SJSA1 (cell line): ENCODE data around the gene PABPN1L. TPM values are rescaled to one million over a fixed set of nuclear protein-coding genes. Genes with fewer than 3 reads are reported as not detected.

Source experiments
- DNase-seq, 2 experiments: peaks; one replicate each; pipeline ENCODE4 v3.0.0-alpha.2; 2015 to 2020; ENCODE audit warnings: low spot score in 2 of 2, low read depth in 1 of 2
- H3K27ac ChIP-seq: fragments of 250-450 bp; sonication (Bioruptor Pico); 2 replicates; pipeline ENCODE4 v1.5.1; 2020; ENCODE audit warnings: mild to moderate bottlenecking, moderate library complexity
- H3K27me3 ChIP-seq: fragments of 250-450 bp; sonication (Bioruptor Pico); replicated peaks from 2 replicates; pipeline ENCODE4 v1.5.1; 2020; ENCODE audit warnings: mild to moderate bottlenecking, moderate library complexity
- H3K36me3 ChIP-seq: fragments of 250-450 bp; sonication (Bioruptor Pico); 2 replicates; pipeline ENCODE4 v1.5.1; 2020; ENCODE audit warnings: mild to moderate bottlenecking
- H3K4me1 ChIP-seq: fragments of 250-450 bp; sonication (Bioruptor Pico); replicated peaks from 2 replicates; pipeline ENCODE4 v1.6.1; 2021; ENCODE audit warnings: mild to moderate bottlenecking
- H3K4me3 ChIP-seq: fragments of 250-450 bp; sonication (Bioruptor Pico); 2 replicates; pipeline ENCODE4 v1.5.1; 2020; ENCODE audit warnings: mild to moderate bottlenecking
- H3K9me3 ChIP-seq: fragments of 250-450 bp; sonication (Bioruptor Pico); replicated peaks from 2 replicates; pipeline ENCODE4 v1.5.1; 2020; ENCODE audit warnings: mild to moderate bottlenecking
- total RNA-seq: library from RNA; depleted of rRNA; stranded (reverse); fragments of >200 nt; shearing (Covaris generic); gene quantifications from 2 replicates; pipeline ENCODE4 v1.2.3, GENCODE V29; 2014; rRNA removed

PABPN1L gene, protein sequence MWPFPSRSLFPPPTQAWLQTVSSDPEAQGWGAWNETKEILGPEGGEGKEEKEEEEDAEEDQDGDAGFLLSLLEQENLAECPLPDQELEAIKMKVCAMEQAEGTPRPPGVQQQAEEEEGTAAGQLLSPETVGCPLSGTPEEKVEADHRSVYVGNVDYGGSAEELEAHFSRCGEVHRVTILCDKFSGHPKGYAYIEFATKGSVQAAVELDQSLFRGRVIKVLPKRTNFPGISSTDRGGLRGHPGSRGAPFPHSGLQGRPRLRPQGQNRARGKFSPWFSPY
- not detected in 2 replicates for total RNA-seq

DNA sequence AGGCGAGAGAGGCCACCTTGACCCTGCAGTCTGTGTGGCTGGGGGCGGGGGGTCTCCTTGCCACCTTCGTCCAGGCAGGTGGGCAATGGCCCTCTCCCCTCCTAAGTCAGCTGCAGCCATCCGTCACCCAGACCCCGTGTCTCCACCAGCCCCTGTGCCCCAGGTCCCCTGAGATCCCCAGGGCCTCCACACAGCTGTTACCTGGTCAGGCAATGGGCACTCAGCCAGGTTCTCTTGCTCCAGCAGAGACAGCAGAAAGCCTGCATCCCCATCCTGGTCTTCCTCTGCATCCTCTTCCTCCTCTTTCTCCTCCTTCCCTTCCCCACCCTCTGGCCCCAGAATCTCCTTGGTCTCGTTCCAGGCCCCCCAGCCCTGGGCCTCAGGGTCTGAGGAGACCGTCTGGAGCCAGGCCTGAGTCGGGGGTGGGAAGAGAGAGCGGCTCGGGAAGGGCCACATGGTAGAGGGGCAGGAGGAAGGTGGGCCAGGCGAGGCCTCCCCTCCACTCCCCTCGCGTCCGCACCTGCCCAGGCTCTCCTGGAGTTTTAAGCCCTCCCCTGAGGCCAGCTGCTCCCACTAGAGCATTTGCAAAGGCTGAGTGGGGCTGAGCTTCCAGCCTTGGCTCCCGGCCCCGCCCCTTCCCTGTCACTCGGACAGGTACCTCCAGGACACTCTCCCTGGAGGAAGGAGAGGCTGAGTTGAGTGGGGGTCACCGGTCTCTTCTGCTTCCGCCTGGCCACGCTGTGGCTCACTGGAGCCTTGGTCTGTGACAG, at the start of gene PABPN1L:
TSS of gene PABPN1L (minus strand) at position 510 of the 770 bp plus-strand sequence. CDS start at position 456, 54 bp downstream.
- DNase-seq = no peak

DNA sequence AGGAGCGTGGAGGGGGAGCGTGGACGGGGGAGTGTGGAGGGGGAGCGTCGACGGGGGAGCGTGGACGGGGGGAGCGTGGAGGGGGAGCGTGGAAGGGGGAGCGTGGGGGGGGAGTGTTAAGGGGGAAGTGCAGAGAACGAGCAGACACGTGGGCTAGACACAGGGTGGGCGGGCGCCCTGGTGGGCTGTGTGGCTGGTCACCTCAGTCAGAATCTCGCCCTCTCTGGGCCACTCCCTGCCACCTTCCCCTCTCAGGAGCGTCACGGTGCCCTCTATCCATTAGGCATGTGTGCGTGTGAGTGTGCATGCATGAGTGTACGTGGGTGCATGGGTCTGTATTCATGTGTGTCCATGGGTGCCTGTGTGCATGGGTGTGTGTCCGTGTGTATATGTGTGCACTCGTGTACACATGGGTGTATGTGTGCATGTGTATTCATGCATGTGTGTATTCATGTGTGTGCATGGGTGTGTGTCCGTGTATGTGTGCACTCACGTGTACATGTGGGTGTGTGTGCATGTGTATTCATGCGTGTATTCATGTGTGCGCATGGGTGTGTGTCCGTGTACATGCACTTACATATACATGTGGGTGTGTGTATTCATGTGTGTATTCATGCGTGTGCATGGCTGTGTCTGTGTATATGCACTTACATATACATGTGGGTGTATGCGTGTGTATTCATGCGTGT, 49.3 kb upstream of the PABPN1L start:
- Histone ChIP-seq H3K27me3 (peaks cover 12% of the 10 kb centered on the region), H3K9me3 (no peaks in the 10 kb centered on the region; the same call in 1 of the 2 replicates), H3K36me3 (no peaks in the 10 kb centered on the region), H3K27ac (no peak overlapping the region), H3K4me1 (peaks cover 3% of the 10 kb centered on the region; the same call in 1 of the 2 replicates), H3K4me3 (no peak overlapping the region)
- no peak for DNase-seq

More for the DNA sequence above, at the start of gene PABPN1L:
- H3K27me3 ChIP-seq = peaks cover 30% of the 10 kb centered on the region
- no peak within 1 kb of the TSS for H3K4me3 ChIP-seq
- H3K9me3 ChIP-seq = no peaks in the 10 kb centered on the region
- no peak within 1 kb of the TSS for H3K27ac ChIP-seq
- H3K4me1 ChIP-seq = no peaks in the 10 kb centered on the region
- H3K36me3 ChIP-seq = no peaks in the 10 kb centered on the region

DNA sequence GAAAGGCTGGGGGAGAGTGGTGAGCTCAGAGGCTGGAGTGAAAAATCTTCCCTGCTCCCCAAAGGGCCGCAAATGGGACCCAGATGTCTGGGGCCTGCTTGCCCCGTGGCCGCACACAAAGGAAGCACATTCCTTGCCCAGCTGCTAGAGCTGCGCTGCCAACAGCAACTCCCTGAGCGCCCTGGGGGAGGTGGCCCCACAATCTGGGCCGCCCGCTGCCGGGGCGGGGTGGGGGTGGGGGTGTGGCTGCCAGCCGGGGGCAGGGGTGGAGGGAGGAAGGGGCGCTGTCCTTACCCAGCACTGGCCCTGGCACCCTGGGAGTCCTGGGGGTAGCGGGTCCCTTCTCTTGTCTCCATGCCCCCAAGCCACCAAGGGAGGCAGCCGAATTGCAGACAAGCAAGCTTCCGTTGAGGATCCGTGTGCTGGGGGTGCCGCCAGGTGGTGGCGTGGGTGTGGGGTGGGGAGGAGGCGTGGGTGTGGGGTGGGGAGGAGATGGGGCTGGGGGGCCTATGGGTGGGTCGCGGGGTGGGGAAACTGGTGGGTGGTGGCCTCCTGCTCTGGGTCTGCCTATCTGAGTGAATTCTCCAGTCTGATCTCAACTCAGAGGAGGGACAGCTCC, 48.4 kb upstream of the PABPN1L start:
- Histone ChIP-seq H3K4me3 (no peak overlapping the region), H3K27me3 (peaks cover 20% of the 10 kb centered on the region), H3K27ac (no peak overlapping the region), H3K4me1 (no peaks in the 10 kb centered on the region), H3K36me3 (no peaks in the 10 kb centered on the region), H3K9me3 (no peaks in the 10 kb centered on the region; the same call in 1 of the 2 replicates)
- DNase-seq = no peak

DNA sequence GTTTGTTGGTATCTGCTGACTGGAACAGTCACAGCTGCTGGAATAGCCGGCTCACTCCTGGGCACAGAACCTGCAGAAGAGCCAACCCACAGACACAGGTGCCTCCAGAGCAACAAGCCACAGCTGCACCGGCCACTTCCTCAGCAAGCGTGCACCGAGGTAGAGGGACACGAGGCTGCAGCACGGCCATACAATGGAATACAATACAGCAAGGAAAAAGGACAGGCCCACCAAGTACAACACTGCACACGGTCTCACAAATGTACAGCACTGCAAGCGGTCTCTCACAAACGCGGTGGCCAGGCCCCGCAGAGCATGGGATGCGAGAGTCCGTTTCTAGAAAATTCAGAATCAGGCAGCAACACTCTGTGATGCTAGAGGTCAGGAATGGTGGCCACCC, 47.4 kb upstream of the PABPN1L start:
- Histone ChIP-seq H3K27me3 (peaks cover 24% of the 10 kb centered on the region), H3K36me3 (no peaks in the 10 kb centered on the region), H3K4me1 (no peaks in the 10 kb centered on the region), H3K27ac (no peak overlapping the region), H3K4me3 (no peak overlapping the region), H3K9me3 (no peaks in the 10 kb centered on the region; the same call in 1 of the 2 replicates)
- DNase-seq = no peak

DNA sequence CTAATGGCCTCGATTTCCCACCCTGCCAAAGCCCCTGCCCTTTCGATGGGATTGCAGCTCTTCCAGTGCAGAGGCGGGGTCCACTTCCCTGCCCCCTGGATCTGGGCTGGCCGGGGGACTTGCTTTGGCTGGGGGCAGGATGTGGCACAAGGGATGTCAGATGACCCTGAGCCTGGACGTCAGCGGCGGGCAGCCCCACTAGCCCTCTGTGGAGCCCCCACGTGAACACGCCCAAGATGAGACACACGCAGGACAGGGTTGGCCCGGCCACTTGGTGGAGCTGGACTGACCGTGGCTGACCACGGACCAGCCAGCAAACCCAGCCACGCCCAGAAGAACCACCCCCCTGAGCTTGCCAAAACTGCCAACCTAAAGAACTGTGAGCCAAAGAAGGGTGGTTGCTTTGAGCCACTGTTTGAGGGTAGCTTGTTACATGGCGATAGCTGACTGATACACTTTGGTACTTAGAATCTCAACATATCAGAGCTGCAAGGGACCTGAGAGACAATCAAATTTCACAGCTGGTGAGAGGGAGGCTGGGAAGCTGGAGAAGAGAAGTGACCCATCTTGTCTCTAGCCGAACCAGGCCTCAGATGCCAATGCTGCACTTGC, 46.6 kb upstream of the PABPN1L start:
- H3K27ac ChIP-seq = no peak overlapping the region
- no peaks in the 10 kb centered on the region; the same call in 1 of the 2 replicates for H3K9me3 ChIP-seq
- DNase-seq = no peak
- peaks cover 24% of the 10 kb centered on the region for H3K27me3 ChIP-seq
- H3K4me3 ChIP-seq = no peak overlapping the region
- H3K4me1 ChIP-seq = no peaks in the 10 kb centered on the region
- no peaks in the 10 kb centered on the region for H3K36me3 ChIP-seq

DNA sequence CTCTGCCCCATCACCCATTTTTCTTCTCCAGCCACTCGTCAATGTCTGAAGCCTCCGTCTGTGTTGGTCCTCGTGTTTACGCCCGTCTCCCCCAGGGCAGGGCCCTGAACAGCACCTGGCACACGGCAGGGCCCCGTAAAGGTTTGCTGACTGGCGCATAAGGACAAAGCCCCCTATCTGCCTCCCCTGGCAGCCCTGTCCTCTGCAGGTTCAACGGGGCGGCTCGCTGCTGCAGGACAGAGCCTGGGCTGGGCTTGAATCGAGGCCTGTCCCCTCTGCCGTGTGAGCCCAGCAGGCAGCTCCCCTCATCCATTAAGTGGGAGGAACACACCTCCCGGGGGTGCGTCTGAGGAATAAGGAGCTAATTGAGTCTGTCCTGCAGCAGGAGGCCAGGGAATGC, 46.1 kb upstream of the PABPN1L start:
- DNase-seq = no peak
- Histone ChIP-seq H3K27ac (no peak overlapping the region), H3K4me3 (no peak overlapping the region), H3K4me1 (no peaks in the 10 kb centered on the region), H3K36me3 (no peaks in the 10 kb centered on the region), H3K9me3 (no peaks in the 10 kb centered on the region; the same call in 1 of the 2 replicates), H3K27me3 (peaks cover 24% of the 10 kb centered on the region)

DNA sequence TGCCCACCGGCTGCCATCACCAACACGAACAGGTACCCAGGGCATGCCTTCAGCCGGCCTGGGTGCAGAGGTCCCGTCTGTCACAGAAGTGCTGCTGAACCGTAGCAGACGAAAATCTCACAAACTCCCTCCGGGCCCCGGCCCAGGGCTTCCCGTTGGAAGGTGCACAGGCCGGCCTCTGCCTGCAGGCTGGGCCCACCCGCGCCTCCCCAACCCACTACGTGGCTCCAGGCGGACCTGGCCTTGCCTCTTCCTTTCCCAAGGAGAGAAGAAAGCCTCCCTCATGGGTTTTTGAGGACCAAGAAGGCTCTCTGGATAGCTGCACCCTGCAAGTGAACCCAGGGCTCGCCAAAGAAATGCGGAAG, 45.5 kb upstream of the PABPN1L start:
- no peak for DNase-seq
- no peak overlapping the region for H3K4me3 ChIP-seq
- no peaks in the 10 kb centered on the region for H3K4me1 ChIP-seq
- H3K27me3 ChIP-seq = peaks cover 24% of the 10 kb centered on the region
- no peaks in the 10 kb centered on the region for H3K36me3 ChIP-seq
- no peaks in the 10 kb centered on the region; the same call in 1 of the 2 replicates for H3K9me3 ChIP-seq
- no peak overlapping the region for H3K27ac ChIP-seq

DNA sequence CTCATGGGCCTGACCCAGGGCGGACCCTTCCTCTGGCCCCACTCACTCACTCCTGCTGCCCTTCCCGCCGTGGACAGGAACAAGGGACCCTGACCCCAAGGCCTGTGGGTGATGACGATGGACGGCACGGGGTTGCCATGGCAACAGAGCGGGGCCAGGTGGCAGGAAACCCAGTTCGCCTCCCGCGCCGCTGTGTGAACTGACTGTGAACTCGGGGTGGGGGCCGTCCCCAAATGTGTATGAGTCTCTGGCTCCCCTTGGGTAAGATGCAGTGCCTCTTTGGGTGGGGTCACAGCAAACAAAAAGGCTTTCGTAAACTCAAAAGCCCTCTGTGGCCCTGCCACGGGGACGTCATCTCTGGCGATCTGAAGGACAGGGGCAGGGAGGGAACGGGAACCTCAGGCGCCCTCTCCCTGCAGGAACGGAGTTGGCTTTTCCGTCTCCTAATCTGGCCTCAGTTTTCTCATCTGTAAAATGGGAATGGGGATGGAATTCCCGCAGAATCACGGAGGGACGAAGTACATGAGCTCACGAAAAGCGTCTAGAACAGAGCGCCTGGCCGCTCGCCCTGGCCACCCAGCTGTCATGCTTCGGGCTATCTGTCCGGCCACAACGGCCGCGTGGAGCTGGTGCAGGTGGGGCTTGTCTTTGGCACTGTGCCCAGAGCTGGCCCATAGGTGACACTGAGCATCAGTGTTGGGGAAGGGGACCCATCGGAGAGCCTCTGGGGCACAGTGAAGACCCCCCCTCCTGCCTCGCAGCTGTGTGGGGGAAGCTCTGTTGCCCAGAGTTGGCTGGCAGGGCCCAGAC, 44.9 kb upstream of the PABPN1L start:
- Histone ChIP-seq H3K36me3 (no peaks in the 10 kb centered on the region), H3K9me3 (no peaks in the 10 kb centered on the region; the same call in 1 of the 2 replicates), H3K4me1 (no peaks in the 10 kb centered on the region), H3K27ac (no peak overlapping the region), H3K27me3 (peaks cover 24% of the 10 kb centered on the region), H3K4me3 (no peak overlapping the region)
- DNase-seq = no peak

DNA sequence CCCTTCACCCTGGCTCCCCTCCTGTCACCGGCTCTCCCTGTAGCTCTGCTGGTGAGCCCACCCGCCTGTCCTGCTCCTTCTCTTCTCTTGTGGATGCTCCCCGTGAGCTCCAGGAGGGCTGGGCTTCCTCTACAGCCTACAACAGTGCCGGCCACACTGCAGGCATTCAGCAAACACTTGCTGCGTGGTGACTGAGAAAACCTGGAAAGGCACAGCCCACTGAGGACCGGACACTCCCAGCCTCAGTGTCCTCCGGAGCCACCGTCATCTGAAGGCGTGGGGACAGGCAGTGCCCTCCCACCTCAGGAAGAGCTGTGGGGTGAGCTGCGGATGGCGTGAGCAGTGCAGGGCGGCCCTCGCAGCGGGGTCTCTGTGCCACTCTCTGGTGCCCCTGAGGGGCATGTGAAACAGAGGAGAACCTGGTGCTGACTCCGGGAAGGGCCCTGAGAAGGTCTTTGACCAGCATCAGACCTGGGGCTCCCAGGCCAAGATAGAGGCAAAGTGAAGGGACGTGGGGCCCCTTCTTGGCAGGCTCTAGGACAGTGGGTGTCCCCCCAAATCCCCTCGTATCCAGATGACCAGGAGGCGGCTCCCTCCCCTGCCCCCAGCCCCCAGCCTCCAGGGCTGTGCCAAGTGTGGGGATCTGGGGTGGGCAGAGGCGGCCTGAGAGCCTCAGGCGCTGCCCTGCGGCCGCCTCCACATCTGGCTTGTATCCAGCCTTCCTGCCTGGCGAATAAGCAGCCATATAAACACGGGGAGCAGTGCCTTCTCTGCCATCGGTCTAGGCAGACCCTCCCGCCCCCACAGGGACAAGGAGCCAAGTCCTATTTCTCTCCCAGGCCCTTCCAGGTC, 44.0 kb upstream of the PABPN1L start:
- no peak for DNase-seq
- Histone ChIP-seq H3K27ac (no peak overlapping the region), H3K36me3 (no peaks in the 10 kb centered on the region), H3K4me1 (no peaks in the 10 kb centered on the region), H3K4me3 (no peak overlapping the region), H3K9me3 (no peaks in the 10 kb centered on the region; the same call in 1 of the 2 replicates), H3K27me3 (peaks cover 24% of the 10 kb centered on the region)

DNA sequence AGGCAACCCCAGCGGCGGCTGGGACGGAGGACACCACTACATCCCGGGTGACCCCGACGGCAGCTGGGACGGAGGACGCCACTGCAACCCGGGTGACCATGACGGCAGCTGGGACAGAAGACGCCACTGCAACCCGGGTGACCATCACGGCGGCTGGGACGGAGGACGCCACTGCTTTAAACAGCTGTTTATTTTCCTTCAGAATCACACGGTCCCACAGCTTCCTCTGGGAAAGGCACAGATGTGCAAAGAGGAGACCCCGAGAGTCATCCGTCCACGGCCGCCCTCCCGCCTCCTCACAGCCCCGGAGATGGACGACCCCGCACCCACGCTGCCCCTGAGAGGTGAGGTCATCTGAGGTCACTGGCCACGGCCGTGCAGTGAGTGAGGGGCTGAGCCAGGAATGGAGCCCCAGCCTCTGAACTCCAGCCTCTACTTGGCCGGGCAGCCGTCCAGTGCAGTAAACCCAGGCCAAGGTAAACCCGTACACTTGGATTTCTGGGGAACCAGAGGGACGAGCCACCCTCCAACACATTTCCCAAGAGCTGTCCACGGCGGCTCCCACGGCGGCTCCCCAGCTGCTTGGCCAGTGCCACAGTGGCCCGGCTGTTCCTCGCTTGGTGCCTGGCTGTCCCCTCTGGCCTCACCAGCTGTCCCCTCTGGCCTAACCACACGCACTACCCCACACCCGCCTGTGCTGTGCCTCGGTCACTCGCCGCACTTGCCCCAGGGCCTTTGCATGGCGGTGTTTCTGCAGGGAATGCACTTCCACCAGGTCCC, 43.2 kb upstream of the PABPN1L start:
- Histone ChIP-seq H3K4me1 (no peaks in the 10 kb centered on the region), H3K36me3 (no peaks in the 10 kb centered on the region), H3K27ac (no peak overlapping the region), H3K27me3 (peaks cover 24% of the 10 kb centered on the region), H3K9me3 (no peaks in the 10 kb centered on the region; the same call in 1 of the 2 replicates), H3K4me3 (no peak overlapping the region)
- no peak for DNase-seq

DNA sequence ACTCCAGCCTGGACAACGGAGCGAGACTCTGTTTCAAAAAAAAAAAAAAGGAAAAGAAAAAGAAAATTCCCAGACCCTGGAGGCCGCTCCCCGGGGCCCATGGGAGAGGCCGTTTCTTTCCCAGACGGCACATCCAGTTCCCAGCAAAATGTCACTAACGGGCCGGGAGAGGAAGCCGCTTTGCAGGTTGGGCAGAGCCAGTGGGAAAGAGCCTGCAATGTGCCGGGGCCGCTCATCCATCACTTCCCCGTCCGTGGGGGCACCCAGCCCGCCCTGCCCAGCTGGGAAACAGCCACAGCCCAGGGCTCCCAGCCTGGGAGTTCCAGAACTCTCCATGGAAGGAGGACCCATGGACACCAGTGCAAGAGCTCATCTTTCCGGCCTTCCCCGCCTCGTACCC, 41.8 kb upstream of the PABPN1L start:
- no peaks in the 10 kb centered on the region for H3K4me1 ChIP-seq
- no peak overlapping the region for H3K4me3 ChIP-seq
- no peak overlapping the region for H3K27ac ChIP-seq
- no peaks in the 10 kb centered on the region; the same call in 1 of the 2 replicates for H3K9me3 ChIP-seq
- H3K36me3 ChIP-seq = no peaks in the 10 kb centered on the region
- no peak for DNase-seq
- peaks cover 21% of the 10 kb centered on the region; the same call in 1 of the 2 replicates for H3K27me3 ChIP-seq
